OCI-LY1 (cell line): ENCODE measurements around the gene HBZ.

Source experiments
- H2AFZ ChIP-seq: fragments of 200-600 bp; sonication (generic), shearing (Covaris generic); 2 replicates; pipeline ENCODE4 v1.6.0; 2014; ENCODE audit warnings: antibody characterized with exemption, mild to moderate bottlenecking, low read length
- H3F3A ChIP-seq: fragments of 200-600 bp; sonication (generic), shearing (Covaris generic); 2 replicates; pipeline ENCODE4 v1.6.0; 2014; ENCODE audit warnings: mild to moderate bottlenecking, antibody characterized with exemption, low read length, moderate library complexity; ENCODE audit not compliant: insufficient read depth
- H3K27ac ChIP-seq: fragments of 200-600 bp; sonication (generic); 2 replicates; pipeline ENCODE4 v1.5.1; 2014; ENCODE audit warnings: low read length, mixed run types, mild to moderate bottlenecking, low read depth; ENCODE audit not compliant: poor library complexity, severe bottlenecking
- H3K27me3 ChIP-seq: fragments of 200-600 bp; sonication (generic); 2 replicates; pipeline ENCODE4 v1.6.0; 2014; ENCODE audit warnings: antibody characterized with exemption, mild to moderate bottlenecking, low read length, moderate library complexity; ENCODE audit not compliant: insufficient read depth
- H3K36me3 ChIP-seq: fragments of 200-600 bp; sonication (generic); 2 replicates; pipeline ENCODE4 v1.6.1; 2014; ENCODE audit warnings: mild to moderate bottlenecking, antibody characterized with exemption, low read length, moderate library complexity, mixed read lengths; ENCODE audit not compliant: insufficient read depth
- H3K4me1 ChIP-seq: fragments of 200-600 bp; sonication (generic); 2 replicates; pipeline ENCODE4 v1.5.1; 2014; ENCODE audit warnings: mild to moderate bottlenecking, low read length, moderate library complexity; ENCODE audit not compliant: insufficient read depth, severe bottlenecking
- H3K4me2 ChIP-seq: fragments of 200-600 bp; sonication (generic), shearing (Covaris generic); 2 replicates; pipeline ENCODE4 v1.6.1; 2014; ENCODE audit warnings: low read length
- H3K4me3 ChIP-seq: fragments of 200-600 bp; sonication (generic); 2 replicates; pipeline ENCODE4 v1.5.1; 2014; ENCODE audit warnings: low read length, low read depth, mild to moderate bottlenecking, mixed read lengths; ENCODE audit not compliant: poor library complexity, severe bottlenecking
- H3K79me2 ChIP-seq: fragments of 200-600 bp; shearing (Covaris generic); 2 replicates; pipeline ENCODE4 v1.6.1; 2016; ENCODE audit warnings: mixed run types, low read length, mixed read lengths; ENCODE audit not compliant: insufficient read depth
- H3K9ac ChIP-seq: fragments of 200-600 bp; sonication (generic), shearing (Covaris generic); 2 replicates; pipeline ENCODE4 v1.6.1; 2014; ENCODE audit warnings: mild to moderate bottlenecking, low read length, mixed read lengths
- H3K9me2 ChIP-seq: fragments of 200-600 bp; sonication (generic), shearing (Covaris generic); 2 replicates; pipeline ENCODE4 v1.6.1; 2014; ENCODE audit warnings: low read depth, mild to moderate bottlenecking, low read length, mixed read lengths
- H3K9me3 ChIP-seq: fragments of 200-600 bp; shearing (Covaris generic); 2 replicates; pipeline ENCODE4 v1.6.1; 2014; ENCODE audit warnings: low read length, mixed read lengths
- H4K20me1 ChIP-seq: fragments of 200-600 bp; sonication (generic), shearing (Covaris generic); 2 replicates; pipeline ENCODE4 v1.6.0; 2016; ENCODE audit warnings: mild to moderate bottlenecking, low read length; ENCODE audit not compliant: insufficient read depth
- EZH2 ChIP-seq: fragments of 200-600 bp; sonication (generic), shearing (Covaris generic); IDR thresholded peaks from 2 replicates; pipeline ENCODE4 v1.8.0; 2017; ENCODE audit warnings: borderline replicate concordance, mixed run types, mild to moderate bottlenecking, antibody characterized with exemption, low read length, moderate library complexity, mixed read lengths
- TF ChIP-seq, protein P1 (sequence below): fragments of 200-600 bp; sonication (generic), shearing (Covaris generic); IDR thresholded peaks from 2 replicates; pipeline ENCODE4 v1.5.1; 2017; ENCODE audit warnings: mild to moderate bottlenecking, antibody characterized with exemption, low read length, moderate library complexity, mixed read lengths

The HBZ gene

DNA sequence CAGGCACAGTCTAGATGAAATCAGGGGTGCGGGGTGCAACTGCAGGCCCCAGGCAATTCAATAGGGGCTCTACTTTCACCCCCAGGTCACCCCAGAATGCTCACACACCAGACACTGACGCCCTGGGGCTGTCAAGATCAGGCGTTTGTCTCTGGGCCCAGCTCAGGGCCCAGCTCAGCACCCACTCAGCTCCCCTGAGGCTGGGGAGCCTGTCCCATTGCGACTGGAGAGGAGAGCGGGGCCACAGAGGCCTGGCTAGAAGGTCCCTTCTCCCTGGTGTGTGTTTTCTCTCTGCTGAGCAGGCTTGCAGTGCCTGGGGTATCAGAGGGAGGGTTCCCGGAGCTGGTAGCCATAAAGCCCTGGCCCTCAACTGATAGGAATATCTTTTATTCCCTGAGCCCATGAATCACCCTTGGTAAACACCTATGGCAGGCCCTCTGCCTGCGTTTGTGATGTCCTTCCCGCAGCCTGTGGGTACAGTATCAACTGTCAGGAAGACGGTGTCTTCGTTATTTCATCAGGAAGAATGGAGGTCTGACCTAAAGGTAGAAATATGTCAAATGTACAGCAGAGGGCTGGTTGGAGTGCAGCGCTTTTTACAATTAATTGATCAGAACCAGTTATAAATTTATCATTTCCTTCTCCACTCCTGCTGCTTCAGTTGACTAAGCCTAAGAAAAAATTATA is 25.7 kb downstream of the HBZ start:
- Histone ChIP-seq H4K20me1 (no peaks in the 10 kb centered on the region), H3K4me3 (no peak overlapping the region), H3K27me3 (no peaks in the 10 kb centered on the region), H3K36me3 (no peaks in the 10 kb centered on the region), H2AFZ (no peak overlapping the region), H3K9me2 (no peaks in the 10 kb centered on the region), H3F3A (no peaks in the 10 kb centered on the region), H3K27ac (no peak overlapping the region), H3K79me2 (no peaks in the 10 kb centered on the region), H3K4me1 (peaks cover 5% of the 10 kb centered on the region), H3K9me3 (no peaks in the 10 kb centered on the region), H3K4me2 (no peak overlapping the region), H3K9ac (no peak overlapping the region)
- TF ChIP-seq, protein P1, sequence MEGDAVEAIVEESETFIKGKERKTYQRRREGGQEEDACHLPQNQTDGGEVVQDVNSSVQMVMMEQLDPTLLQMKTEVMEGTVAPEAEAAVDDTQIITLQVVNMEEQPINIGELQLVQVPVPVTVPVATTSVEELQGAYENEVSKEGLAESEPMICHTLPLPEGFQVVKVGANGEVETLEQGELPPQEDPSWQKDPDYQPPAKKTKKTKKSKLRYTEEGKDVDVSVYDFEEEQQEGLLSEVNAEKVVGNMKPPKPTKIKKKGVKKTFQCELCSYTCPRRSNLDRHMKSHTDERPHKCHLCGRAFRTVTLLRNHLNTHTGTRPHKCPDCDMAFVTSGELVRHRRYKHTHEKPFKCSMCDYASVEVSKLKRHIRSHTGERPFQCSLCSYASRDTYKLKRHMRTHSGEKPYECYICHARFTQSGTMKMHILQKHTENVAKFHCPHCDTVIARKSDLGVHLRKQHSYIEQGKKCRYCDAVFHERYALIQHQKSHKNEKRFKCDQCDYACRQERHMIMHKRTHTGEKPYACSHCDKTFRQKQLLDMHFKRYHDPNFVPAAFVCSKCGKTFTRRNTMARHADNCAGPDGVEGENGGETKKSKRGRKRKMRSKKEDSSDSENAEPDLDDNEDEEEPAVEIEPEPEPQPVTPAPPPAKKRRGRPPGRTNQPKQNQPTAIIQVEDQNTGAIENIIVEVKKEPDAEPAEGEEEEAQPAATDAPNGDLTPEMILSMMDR, result no peak
- TF ChIP-seq EZH2, result no peak

DNA sequence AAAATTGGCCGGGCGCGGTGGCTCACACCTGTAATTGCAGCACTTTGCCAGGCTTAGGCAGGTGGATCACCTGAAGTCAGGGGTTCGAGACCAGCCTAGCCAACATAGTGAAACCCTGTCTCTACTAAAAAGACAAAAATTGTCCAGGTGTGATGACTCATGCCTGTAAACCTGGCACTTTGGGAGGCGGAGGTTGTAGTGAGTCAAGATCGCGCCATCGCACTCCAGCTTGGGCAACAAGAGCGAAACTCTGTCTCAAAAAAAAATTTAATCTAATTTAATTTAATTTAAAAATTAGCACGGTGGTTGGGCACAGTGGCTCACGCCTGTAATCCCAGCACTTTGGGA is 26.2 kb downstream of the HBZ start:
- Histone ChIP-seq H3K9me2 (no peaks in the 10 kb centered on the region), H3K4me3 (no peak overlapping the region), H3K4me1 (peaks cover 5% of the 10 kb centered on the region), H3K36me3 (no peaks in the 10 kb centered on the region), H3K79me2 (no peaks in the 10 kb centered on the region), H4K20me1 (no peaks in the 10 kb centered on the region), H3K4me2 (no peak overlapping the region), H2AFZ (no peak overlapping the region), H3K27me3 (no peaks in the 10 kb centered on the region), H3K9ac (no peak overlapping the region), H3K27ac (no peak overlapping the region), H3F3A (no peaks in the 10 kb centered on the region), H3K9me3 (no peaks in the 10 kb centered on the region)
- no peak for TF ChIP-seq EZH2
- TF ChIP-seq, protein P1, result no peak

DNA sequence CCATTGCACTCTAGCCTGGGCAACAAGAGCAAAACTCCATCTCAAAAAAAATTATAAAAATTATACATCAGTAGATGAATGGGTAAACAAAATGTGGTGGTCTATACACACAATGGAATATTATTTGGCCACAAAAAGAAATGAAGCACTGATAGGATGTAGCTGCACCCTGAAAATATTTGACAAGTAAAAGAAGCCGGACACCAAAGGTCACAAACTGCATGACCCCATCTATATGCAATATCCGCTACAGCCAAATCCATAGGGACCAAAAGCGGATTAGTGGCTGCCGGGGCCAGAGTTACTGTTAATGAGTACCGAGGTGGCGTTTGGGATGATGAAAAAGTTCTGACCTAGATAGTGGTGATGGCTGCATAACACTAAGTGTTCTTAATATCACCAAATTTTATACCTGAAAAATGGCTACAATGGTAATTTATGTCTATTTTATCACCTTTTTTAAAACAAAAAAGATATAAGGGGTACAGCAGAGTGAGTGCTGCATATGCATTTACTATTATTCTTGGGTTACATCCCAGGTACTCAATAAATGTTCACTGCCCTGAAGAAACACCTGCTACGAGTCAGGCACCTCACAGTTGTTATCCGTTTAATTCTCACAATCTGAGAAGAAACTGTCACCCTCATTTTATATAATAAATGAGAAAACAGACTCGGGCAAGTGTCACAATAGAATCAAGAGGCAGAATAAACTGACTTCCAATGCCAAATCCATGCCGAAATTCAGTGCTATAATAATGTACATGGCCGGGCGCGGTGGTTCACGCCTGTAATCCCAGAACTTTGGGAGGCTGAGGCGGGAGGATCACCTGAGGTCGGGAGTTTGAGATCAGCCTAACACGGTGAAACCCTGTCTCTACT is 27.0 kb downstream of the HBZ start:
- H3F3A ChIP-seq, result no peaks in the 10 kb centered on the region
- no peak overlapping the region for H3K27ac ChIP-seq
- H4K20me1 ChIP-seq, result no peaks in the 10 kb centered on the region
- H3K9me2 ChIP-seq, result no peaks in the 10 kb centered on the region
- no peaks in the 10 kb centered on the region for H3K79me2 ChIP-seq
- no peak overlapping the region for H3K4me2 ChIP-seq
- TF ChIP-seq EZH2, result no peak
- TF ChIP-seq, protein P1, result no peak
- peaks cover 5% of the 10 kb centered on the region for H3K4me1 ChIP-seq
- 0 out of 2 replicates have a peak, but pooled peaks cover 1% of the 10 kb centered on the region for H3K36me3 ChIP-seq
- no peaks in the 10 kb centered on the region for H3K27me3 ChIP-seq
- no peak overlapping the region for H2AFZ ChIP-seq
- no peaks in the 10 kb centered on the region for H3K9me3 ChIP-seq
- H3K4me3 ChIP-seq, result no peak overlapping the region
- no peak overlapping the region for H3K9ac ChIP-seq
